ENCODE measurements around the gene PLCD3. TPM values are rescaled to one million over a fixed set of nuclear protein-coding genes. Genes with fewer than 3 reads are reported as not detected.
A peak's percentile ranks its signal among the peaks of the same experiment; 100 is the strongest.

Gene PLCD3
- total and polyA plus RNA-seq, 9 of the 15 experiments (the other 6 are each of a cell fraction or from before 2014, with no cell fraction given): 0.20 to 22.6 (median 7.5) TPM

- TF ChIP-seq, protein P1, sequence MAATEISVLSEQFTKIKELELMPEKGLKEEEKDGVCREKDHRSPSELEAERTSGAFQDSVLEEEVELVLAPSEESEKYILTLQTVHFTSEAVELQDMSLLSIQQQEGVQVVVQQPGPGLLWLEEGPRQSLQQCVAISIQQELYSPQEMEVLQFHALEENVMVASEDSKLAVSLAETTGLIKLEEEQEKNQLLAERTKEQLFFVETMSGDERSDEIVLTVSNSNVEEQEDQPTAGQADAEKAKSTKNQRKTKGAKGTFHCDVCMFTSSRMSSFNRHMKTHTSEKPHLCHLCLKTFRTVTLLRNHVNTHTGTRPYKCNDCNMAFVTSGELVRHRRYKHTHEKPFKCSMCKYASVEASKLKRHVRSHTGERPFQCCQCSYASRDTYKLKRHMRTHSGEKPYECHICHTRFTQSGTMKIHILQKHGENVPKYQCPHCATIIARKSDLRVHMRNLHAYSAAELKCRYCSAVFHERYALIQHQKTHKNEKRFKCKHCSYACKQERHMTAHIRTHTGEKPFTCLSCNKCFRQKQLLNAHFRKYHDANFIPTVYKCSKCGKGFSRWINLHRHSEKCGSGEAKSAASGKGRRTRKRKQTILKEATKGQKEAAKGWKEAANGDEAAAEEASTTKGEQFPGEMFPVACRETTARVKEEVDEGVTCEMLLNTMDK (IDR thresholded peaks at IDR 0.05; ENCODE audit: borderline replicate concordance, insufficient read depth, low read depth, low read length, poor library complexity, severe bottlenecking): no peak
- TF ChIP-seq NFE2 (IDR thresholded peaks at IDR 0.05; ENCODE audit: low read depth): no peak
- no peak for TF ChIP-seq HCFC1 (IDR thresholded peaks at IDR 0.05; ENCODE audit: low read depth, low read length)
- TF ChIP-seq ZNF707 (CRISPR knock-in tag; conservative IDR thresholded peaks at IDR 0.05): no peak
- no peak for TF ChIP-seq MAFF (IDR thresholded peaks at IDR 0.05; ENCODE audit: low read length)
- no peak for TF ChIP-seq ZNF347 (CRISPR knock-in tag; IDR thresholded peaks at IDR 0.05; ENCODE audit: low read depth)
- TF ChIP-seq MEF2A (IDR thresholded peaks at IDR 0.05; ENCODE audit: control insufficient read depth, low read depth, low read length): no peak
- peak; percentile 72 for TF ChIP-seq POLR2G (IDR thresholded peaks at IDR 0.05; ENCODE audit: low read depth, low read length)
- TF ChIP-seq GTF2A2 (tag; IDR thresholded peaks at IDR 0.05): no peak
- no peak for TF ChIP-seq ZFP1 (CRISPR knock-in tag; IDR thresholded peaks at IDR 0.05)
- no peak for TF ChIP-seq SRSF1 (IDR thresholded peaks at IDR 0.05; ENCODE audit: low read depth, low read length)
- TF ChIP-seq EGR1 (conservative IDR thresholded peaks at IDR 0.05): no peak
- no peak for TF ChIP-seq ZNF212 (CRISPR knock-in tag; IDR thresholded peaks at IDR 0.05)
- TF ChIP-seq FOXJ3 (CRISPR knock-in tag; IDR thresholded peaks at IDR 0.05): no peak
- TF ChIP-seq L3MBTL2 (IDR thresholded peaks at IDR 0.05): 0 out of 2 replicates have a peak, but pooled peaks have one; percentile 4
- no peak for TF ChIP-seq SPI1 (IDR thresholded peaks at IDR 0.05; ENCODE audit: borderline replicate concordance, low read depth, low read length)
- peak; percentile 28 for TF ChIP-seq HMGN3 (IDR thresholded peaks at IDR 0.05; ENCODE audit: borderline replicate concordance, extremely low read depth, insufficient read length, low read depth, low read length)
- TF ChIP-seq MCM5 (IDR thresholded peaks at IDR 0.05; ENCODE audit: low read depth): no peak
- no peak for TF ChIP-seq MYC (IDR thresholded peaks at IDR 0.05; ENCODE audit: low read depth, low read length)
- no peak for TF ChIP-seq MYC (CRISPR knock-in tag; IDR thresholded peaks at IDR 0.05; ENCODE audit: borderline replicate concordance, low read depth)
- TF ChIP-seq, protein P2, sequence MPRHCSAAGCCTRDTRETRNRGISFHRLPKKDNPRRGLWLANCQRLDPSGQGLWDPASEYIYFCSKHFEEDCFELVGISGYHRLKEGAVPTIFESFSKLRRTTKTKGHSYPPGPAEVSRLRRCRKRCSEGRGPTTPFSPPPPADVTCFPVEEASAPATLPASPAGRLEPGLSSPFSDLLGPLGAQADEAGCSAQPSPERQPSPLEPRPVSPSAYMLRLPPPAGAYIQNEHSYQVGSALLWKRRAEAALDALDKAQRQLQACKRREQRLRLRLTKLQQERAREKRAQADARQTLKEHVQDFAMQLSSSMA (CRISPR knock-in tag; IDR thresholded peaks at IDR 0.05): peak; percentile 73; the same call in 1 of the 2 replicates
Observed at GRCh38 chr17:45144199-45145034, 12.1 kb upstream of the PLCD3 start (continued).

Data from K562 (cell line).